Fibroblast of lung (primary cell): ENCODE measurements around the gene SERINC4.

ENCODE experiments used
- CTCF ChIP-seq, 2 donors: IDR thresholded peaks in 1 of 2; conservative IDR thresholded peaks in 1 of 2; 1 replicate in 1 of 2; 2 replicates in 1 of 2; pipeline ENCODE4 v1.5.1; 2011 to 2012; ENCODE audit warnings: low read length in 2 of 2, control low read depth in 1 of 2, inconsistent platforms in 1 of 2, low read depth in 1 of 2, mild to moderate bottlenecking in 1 of 2
- EZH2 ChIP-seq: IDR thresholded peaks from 2 replicates; pipeline ENCODE4 v1.5.1; 2012; ENCODE audit warnings: low read length, control low read depth, mild to moderate bottlenecking; ENCODE audit errors: missing control alignments

- TF ChIP-seq EZH2 (no peak), CTCF (conservative IDR thresholded peaks at IDR 0.05 in 1 of 2, IDR thresholded peaks at IDR 0.05 in 1 of 2; ENCODE audit: low read depth in 1 of 2, low read length in 2 of 2) (no peak)
Measured at GRCh38 chr15:43800286-43801141, 494 bp upstream of the SERINC4 start, which contains the start of gene HYPK.
